Kidney epithelial cell (primary cell): ENCODE measurements around the gene PBX2. TPM values are rescaled to one million over a fixed set of nuclear protein-coding genes. Genes with fewer than 3 reads are reported as not detected.

Source experiments
- DNase-seq: peaks from one replicate; pipeline ENCODE4 v3.0.0-alpha.2; 2010; ENCODE audit warnings: low read depth
- H3K27me3 ChIP-seq: 2 replicates; pipeline ENCODE4 v1.6.0; 2011; ENCODE audit warnings: low read length; ENCODE audit not compliant: control insufficient read depth, insufficient read depth
- H3K36me3 ChIP-seq: 2 replicates; pipeline ENCODE4 v1.5.1; 2011; ENCODE audit warnings: low read length; ENCODE audit not compliant: control insufficient read depth, insufficient read depth
- H3K4me3 ChIP-seq: 2 replicates; pipeline ENCODE4 v1.5.1; 2011; ENCODE audit warnings: low read depth, mild to moderate bottlenecking, control low read depth, low read length
- total RNA-seq: library from RNA; depleted of rRNA; stranded (reverse); fragments of >200 nt; gene quantifications from 2 replicates; pipeline ENCODE4 v1.2.3, GENCODE V29; 2015
- TF ChIP-seq, protein P1 (sequence below): IDR thresholded peaks from 2 replicates; pipeline ENCODE4 v1.5.1; 2011; ENCODE audit warnings: mild to moderate bottlenecking, moderate library complexity, low read length, control low read depth, inconsistent platforms; ENCODE audit not compliant: insufficient read depth, poor library complexity, severe bottlenecking

PBX2 gene
- total RNA-seq, 1 donor from 2014 or later: 37.5 TPM

DNA sequence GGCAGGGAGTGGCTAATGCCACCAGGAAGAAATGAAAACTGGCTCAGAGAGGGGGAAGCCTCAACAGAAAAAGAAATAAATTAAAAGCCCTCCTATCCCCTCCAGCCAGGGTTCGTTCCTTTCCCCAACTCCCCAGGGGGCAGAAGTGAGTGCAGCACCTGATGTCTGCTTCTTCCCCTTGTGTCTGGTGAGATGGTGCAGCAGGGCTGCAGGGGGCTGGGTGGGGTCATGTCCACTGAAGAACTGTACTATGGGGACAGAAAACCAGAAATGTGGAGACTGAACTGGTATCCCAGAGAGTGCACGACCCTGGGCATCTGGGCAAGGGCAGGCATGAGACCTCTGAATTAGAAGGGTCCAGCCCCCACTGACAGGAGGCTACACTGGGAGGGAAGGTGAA is 21.7 kb downstream of the PBX2 start:
- peaks cover 4% of the 10 kb centered on the region for H3K36me3 ChIP-seq
- DNase-seq: no peak
- H3K27me3 ChIP-seq: no peaks in the 10 kb centered on the region
- TF ChIP-seq, protein P1, sequence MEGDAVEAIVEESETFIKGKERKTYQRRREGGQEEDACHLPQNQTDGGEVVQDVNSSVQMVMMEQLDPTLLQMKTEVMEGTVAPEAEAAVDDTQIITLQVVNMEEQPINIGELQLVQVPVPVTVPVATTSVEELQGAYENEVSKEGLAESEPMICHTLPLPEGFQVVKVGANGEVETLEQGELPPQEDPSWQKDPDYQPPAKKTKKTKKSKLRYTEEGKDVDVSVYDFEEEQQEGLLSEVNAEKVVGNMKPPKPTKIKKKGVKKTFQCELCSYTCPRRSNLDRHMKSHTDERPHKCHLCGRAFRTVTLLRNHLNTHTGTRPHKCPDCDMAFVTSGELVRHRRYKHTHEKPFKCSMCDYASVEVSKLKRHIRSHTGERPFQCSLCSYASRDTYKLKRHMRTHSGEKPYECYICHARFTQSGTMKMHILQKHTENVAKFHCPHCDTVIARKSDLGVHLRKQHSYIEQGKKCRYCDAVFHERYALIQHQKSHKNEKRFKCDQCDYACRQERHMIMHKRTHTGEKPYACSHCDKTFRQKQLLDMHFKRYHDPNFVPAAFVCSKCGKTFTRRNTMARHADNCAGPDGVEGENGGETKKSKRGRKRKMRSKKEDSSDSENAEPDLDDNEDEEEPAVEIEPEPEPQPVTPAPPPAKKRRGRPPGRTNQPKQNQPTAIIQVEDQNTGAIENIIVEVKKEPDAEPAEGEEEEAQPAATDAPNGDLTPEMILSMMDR: no peak
- H3K4me3 ChIP-seq: no peak overlapping the region

DNA sequence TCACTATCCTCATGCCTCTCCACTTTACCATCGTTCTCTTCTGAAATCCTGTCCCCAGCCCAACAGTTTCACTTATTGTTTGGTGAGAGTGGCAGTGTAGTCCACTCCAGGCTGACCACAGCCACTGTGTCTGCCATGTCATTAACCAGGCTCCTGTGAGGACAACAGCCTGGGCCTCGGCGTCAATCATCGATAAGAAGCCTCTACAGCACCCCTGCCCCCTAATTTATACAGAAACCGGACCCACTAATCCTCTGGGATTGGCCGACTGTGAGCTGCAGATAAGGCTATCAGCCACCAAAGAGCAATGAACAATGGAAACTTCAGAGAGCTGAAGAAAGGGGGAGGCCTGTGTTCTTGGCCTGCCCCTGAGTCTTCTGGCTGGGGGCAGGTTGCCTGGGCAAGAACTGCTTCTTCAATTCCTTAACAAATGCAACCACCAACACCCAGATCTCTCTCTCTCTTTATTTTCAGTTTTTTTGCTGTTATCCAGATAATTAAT is 22.2 kb downstream of the PBX2 start:
- Histone ChIP-seq H3K27me3 (no peaks in the 10 kb centered on the region), H3K36me3 (peaks cover 4% of the 10 kb centered on the region)

DNA sequence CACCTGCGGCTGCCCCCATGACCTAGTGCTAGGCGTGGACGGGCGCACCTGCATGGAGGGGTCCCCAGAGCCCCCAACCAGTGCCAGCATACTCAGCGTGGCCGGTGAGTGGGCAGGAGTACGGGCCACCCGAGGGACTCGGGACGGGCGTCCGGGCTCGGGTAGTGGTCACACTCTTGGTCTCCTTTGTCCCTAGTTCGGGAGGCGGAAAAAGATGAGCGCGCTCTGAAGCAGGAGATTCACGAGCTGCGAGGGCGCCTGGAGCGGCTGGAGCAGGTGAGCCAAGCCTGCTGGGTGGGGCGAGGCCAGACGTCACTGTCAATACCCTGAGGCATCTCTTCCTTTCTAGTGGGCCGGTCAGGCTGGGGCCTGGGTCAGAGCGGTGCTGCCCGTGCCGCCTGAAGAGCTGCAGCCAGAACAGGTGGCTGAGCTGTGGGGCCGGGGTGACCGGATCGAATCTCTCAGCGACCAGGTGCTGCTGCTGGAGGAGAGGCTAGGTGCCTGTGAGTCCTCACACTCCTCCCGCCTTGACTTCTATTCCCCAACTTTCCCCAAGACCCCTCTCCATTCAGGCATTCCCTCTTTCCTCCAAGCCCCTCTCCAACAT is 22.7 kb downstream of the PBX2 start:
- H3K4me3 ChIP-seq: no peak overlapping the region
- H3K27me3 ChIP-seq: no peaks in the 10 kb centered on the region
- TF ChIP-seq, protein P1: no peak
- peaks cover 4% of the 10 kb centered on the region for H3K36me3 ChIP-seq
- DNase-seq: no peak

More for the DNA sequence above, 22.2 kb downstream of the PBX2 start:
- DNase-seq: no peak
- no peak overlapping the region for H3K4me3 ChIP-seq
- TF ChIP-seq, protein P1: no peak

DNA sequence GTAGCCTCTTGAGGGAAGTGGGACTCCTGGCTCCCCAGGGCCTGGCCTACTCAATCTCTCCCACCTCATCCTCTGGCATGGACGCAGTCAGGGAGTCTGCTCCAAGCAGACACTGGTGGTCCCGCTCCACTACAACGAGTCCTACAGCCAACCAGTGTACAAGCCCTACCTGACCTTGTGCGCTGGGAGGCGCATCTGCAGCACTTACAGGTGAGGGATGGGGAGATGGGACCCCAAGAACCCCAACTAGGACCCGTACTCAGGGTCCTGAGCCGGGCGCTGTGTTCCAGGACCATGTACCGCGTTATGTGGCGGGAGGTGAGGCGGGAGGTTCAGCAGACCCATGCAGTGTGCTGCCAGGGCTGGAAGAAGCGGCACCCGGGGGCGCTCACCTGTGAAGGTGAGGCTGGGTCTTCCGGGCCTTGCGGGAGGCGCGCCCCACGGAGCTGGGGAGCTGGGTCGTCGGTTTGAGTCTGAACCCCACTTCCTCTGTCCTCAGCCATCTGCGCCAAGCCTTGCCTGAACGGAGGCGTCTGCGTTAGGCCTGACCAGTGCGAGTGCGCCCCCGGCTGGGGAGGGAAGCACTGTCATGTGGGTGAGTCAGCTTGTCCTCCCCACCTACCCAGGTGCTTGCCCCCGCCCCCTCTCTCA is 23.5 kb downstream of the PBX2 start:
- TF ChIP-seq, protein P1: no peak
- no peak overlapping the region for H3K4me3 ChIP-seq
- no peaks in the 10 kb centered on the region for H3K27me3 ChIP-seq
- DNase-seq: no peak
- peaks cover 4% of the 10 kb centered on the region for H3K36me3 ChIP-seq

DNA sequence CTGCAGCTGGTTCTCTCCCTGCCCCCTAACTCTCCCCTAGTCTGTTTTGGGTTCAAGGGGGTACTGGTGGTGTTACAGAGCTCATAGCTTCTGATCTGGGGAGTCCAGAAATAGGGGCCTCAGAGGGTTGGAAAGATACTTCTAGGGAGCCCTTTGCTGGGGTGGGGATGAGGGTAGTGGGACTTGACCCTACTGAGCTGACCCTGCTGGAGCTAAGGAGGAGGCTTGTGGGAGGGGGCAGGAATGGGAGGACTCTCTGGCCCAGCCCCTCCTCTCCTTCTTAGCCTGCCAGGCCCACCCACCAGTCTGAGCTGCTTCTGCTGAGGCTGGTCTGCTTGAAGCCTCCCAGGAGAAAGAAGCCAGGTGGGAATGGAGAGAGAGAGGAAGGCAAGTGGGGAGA is 25.7 kb downstream of the PBX2 start, which contains the start of gene EGFL8:
TSS of gene EGFL8 (plus strand) at position 301 of the 400 bp plus-strand sequence. CDS start 1,571 bp downstream, outside the sequence.
- H3K36me3 ChIP-seq: peaks cover 1% of the 10 kb centered on the region
- TF ChIP-seq, protein P1: no peak
- DNase-seq: no peak
- no peaks in the 10 kb centered on the region for H3K27me3 ChIP-seq
- no peak within 1 kb of the TSS for H3K4me3 ChIP-seq
